ENCODE data around the gene SEC24D.

Gene SEC24D

DNA sequence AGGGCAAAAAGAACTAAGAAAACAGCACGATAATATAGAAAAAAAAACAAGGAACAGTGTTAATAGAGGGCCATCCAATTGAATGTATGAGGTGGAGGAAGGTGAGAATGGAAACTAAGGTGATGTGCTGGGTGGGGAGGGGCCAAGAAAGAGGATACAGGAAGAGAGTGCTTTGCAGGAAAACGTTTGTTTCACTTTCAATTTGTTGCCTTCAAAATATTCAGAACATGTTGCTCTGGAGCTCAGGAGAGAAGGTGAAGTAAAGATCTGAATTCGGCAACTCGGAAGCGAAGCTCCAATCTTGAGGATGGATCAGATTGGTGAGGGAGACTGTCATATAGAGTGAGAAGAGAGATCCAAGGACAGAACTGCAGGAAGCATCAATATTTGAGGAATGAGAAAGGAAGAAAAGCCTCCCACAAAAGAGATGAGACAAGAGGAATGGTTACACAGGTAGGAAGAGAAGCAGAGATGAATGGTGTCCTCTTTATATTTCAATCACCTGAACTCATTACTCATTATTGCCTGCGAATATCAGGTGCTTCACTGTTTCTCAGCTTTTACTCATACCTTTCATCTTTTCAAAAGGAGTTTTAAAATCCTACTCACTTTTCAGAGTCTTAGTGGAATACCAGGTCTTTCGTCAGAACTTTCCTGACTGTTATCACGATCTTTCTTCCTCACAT lies 14.7 kb upstream of the SEC24D start:
- peak; percentile 35 for DNase-seq (ENCODE audit: low spot score)
- TF ChIP-seq CTCF (IDR thresholded peaks at IDR 0.05; ENCODE audit: extremely low read depth, missing control alignments) = no peak

DNA sequence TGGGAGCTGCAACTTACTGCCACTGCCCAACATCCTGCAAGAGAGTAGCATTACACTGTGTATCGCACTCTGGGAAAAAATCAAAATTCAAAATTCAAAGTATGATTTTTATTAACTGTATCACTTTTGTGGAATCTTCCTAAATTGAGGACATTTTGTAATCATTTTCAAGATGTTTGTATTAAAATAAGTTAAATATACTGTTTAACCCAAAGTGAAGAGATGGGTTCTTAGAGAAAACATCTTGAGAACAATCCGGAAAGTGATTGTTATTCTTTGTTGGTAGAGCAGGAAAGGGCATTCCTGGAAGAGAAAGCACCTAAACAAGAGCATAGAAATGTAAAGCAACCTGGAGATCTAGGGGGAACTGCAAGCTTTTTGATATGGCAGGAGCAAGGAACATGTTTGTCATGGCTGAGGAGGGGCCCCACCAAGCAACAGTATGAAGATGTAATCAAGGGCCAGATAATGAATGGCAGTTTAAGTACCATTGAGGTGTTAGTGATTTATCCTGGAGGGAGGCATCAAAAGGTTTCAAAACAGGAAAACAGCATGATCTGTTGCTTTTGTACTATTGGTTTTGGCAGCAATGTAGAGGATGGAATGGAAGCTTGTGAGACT lies 14.1 kb upstream of the SEC24D start:
- no peak for DNase-seq (ENCODE audit: low spot score)
- TF ChIP-seq CTCF (IDR thresholded peaks at IDR 0.05; ENCODE audit: extremely low read depth, missing control alignments) = no peak

DNA sequence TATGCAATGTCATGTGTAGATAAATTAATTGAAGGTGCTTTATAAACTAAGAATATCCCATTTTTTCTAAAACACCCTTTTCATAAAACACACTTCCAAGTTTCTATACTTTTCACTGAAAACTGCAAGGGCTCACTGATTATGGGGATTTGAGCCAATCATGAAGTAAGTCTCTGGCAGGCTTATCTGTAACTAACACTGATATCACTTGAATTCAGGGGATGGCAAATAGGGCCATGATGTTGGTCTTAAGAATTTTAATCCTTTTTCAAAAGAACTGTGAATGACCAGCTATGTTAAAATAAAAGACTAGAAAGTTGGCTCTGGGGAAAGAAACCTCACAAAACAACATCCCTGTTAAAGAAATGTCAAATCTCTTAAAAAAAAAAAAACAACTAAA lies 13.0 kb upstream of the SEC24D start:
- DNase-seq (ENCODE audit: low spot score) = no peak
- TF ChIP-seq CTCF (IDR thresholded peaks at IDR 0.05; ENCODE audit: extremely low read depth, missing control alignments) = no peak

DNA sequence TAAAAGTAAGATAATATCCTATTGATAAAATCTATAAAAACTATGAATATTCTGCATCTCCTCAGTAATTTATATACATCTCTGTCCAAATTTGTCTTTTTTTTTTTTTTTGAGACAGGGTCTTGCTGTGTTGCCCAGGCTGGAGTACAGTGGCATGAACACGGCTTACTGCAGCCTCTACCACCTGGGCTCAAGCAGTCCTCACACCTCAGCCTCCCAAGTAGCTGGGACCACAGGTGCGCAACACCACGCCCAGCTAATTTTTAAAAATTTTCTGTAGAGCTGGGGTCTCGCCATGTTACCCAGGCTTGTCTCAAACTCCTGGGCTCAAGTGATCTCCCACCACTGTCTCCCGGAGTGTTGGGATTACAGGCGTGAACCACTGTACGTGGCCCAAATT lies 12.3 kb upstream of the SEC24D start:
- no peak for TF ChIP-seq CTCF (IDR thresholded peaks at IDR 0.05; ENCODE audit: extremely low read depth, missing control alignments)
- DNase-seq (ENCODE audit: low spot score) = no peak

DNA sequence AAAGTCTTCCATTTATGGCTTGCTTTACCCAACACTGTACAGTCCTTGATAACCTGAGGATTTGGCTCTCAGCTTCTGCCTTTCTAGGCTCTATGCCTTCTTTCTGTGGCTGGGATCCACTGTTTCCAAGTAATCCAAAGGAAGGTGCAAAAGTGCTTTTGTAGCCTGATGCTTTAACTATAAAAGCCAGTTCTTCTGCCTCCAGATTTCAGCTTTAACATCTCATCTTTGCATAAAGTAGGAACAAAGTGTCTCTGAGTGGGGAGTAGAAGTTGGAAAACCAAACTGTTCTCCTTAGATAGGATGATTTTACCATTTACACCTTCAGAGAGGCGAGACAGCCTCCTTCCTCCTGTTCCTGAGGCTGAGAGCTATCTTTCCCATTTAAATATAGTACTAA lies 11.1 kb upstream of the SEC24D start:
- no peak for DNase-seq (ENCODE audit: low spot score)
- TF ChIP-seq CTCF (IDR thresholded peaks at IDR 0.05; ENCODE audit: extremely low read depth, missing control alignments) = no peak

GRCh38 chr4:118845552-118846050 lies 9.7 kb upstream of the SEC24D start:
- no peak for DNase-seq (ENCODE audit: low spot score)

More at GRCh38 chr4:118845552-118846050, 9.7 kb upstream of the SEC24D start:
- no peak for TF ChIP-seq CTCF (IDR thresholded peaks at IDR 0.05; ENCODE audit: extremely low read depth, missing control alignments)
